MV-4-11 (cell line): ENCODE measurements around the gene PIEZO1.
"Not testable (repeated sequence)": the region's sequence is repeated elsewhere in the genome, so short reads cannot be mapped to it uniquely, and the experiment has no call there.

Experiments
- DNase-seq: peaks from one replicate; lab custom pipeline; 2025; lab: John Stamatoyannopoulos, UW

The PIEZO1 gene

DNA sequence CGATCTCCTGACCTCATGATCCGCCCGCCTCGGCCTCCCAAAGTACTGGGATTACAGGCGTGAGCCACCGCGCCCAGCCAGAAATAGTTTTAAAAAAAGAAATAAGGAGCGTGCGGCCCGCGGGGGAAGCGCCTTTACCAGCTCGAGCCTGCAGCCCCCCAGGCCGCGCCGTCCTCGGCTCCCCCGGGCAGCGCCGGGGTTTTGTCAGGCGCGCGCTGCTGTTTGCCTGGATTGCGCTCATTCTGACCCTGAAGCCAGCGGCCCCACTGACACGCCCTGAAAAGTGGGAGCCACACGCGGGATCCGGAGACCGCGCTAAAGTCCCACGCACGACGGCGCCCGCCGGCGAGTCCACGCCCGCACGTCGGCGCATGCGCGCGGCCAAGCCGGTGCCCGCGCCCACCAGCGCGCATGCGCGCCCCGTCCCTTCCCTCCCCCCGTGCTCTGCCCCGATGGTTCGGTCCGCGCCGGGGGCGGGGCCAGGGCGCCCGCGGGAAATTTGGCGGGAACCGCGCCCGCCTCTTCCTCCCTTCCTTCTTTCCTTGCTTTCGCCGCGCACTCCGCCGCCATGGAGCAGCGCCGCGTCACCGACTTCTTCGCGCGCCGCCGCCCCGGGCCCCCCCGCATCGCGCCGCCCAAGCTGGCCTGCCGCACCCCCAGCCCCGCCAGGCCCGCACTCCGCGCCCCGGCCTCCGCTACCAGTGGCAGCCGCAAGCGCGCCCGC lies 18.4 kb upstream of the PIEZO1 start, which contains the start of gene CDT1:
CDT1 (plus strand) TSS at position 526 of the 724 bp plus-strand sequence; CDS start at position 569, 43 bp downstream.
- peak; percentile 74 for DNase-seq

DNA sequence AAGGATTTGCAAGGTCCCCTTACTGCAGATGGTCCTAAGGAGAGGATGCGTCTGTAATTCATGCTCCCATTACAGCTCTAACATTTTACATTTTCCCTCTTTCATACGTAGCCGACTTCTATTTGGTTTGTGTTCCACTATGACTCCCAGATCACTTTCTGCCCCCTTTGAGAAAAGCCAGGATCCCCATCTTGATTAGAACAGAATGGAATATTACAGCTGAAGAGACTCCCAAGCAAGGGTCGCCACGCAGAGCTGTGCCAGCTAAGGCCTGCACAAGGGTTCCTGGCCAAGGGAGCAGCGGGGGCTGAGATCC lies 15.2 kb upstream of the PIEZO1 start:
- no peak for DNase-seq

DNA sequence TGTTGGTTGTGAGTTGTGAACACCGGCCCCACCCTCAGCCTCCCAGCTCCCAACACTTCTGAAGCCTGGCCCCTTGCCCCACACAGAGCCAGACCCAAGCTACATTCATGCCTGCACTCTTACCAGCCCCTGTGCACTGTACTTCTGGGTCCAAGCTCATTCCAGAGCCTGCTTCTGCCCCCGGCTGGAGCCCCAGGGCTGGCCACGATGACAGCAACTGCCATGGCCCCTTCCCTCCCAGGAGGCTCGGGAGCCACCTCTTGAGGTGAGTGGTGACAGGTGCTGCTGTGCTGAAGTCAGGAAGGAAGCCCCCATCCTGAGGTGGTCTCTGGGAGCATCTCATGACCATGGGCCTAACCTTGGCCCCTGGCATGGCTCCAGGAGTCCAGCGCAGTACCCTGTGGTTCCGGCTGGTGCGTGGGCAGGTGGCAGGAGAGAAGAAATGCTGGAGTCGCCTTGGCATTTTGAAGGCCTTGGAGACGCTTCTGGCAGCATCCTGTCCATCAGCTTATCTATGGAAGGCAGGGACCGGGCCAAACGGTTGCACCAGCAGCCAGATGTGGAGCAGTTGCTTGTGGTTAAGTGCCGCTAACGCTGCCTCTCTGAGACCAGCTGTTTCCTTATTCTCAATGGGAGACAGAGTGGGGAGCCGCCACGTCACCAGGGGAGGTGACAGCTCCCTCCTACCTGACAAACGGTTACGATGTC lies 14.7 kb upstream of the PIEZO1 start:
- DNase-seq: peak; percentile 95

DNA sequence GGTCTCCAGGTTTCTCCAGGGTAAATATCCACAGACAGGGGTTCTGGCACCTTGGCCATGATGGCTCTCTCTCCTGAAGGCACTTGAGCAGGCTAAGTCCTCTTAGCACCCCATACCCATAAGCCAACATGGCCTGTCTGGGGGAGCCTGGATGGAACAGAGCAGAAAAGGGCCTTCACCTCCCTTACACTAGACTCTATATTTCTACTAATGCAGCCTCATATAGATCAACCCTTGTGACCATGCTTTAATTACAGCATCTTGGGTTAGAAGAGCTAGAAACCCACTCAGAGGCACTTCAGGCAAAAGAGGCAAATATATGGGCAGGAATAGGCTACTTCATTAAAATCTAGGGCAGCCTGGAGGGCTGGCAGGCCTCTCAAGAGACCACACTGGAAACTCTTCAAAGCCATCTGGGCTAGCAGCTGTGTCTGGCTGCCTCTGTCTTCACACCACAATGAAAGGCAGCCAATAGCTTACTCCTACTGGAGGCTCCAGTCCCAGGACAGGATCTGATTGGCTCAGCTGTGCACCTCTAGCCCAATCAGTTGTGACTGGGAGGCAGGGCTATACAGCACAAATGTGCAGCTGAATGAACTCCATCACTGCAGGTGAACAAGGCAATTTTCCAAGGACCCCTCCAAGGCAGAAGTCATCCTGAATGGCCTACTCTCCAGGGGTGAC lies 13.9 kb upstream of the PIEZO1 start:
- DNase-seq: peak; percentile 57

DNA sequence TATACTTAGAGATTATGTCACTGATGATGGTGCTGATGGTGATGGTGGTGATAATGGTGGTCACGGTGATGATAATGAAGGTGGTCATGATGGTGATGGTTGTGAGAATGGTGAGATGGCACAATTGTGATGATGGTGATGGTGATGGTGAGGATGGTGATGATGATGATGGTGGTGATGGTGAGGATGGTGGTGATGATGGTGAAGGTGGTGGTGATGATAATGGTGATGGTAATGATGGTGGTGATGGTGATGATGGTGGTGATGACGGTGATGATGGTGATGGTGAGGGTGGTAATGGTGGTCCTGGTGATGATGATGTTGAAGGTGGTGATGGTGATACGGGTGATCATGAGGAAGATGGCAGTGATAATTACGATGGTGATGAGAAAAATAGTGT lies 13.1 kb upstream of the PIEZO1 start:
- DNase-seq: no peak

DNA sequence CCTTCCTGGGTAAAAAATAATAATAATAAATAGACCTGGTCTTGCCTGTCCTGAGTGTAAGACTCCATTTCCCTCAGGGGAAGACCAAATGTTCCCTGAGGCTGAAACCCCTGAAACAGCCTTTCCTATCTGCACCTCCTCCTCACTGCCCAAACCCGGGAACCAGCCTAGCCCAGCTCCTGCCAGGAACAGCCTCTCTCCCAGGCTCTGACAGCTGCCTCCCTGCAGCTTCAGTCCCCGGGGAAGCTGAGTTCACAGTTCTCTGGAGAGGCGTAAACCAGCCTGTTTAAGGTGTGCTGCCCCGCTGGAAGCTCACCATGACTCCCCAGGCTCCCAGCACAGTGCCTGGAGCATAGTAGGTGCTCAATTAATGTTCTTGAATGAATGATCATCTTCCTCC lies 11.3 kb upstream of the PIEZO1 start:
- no peak for DNase-seq

DNA sequence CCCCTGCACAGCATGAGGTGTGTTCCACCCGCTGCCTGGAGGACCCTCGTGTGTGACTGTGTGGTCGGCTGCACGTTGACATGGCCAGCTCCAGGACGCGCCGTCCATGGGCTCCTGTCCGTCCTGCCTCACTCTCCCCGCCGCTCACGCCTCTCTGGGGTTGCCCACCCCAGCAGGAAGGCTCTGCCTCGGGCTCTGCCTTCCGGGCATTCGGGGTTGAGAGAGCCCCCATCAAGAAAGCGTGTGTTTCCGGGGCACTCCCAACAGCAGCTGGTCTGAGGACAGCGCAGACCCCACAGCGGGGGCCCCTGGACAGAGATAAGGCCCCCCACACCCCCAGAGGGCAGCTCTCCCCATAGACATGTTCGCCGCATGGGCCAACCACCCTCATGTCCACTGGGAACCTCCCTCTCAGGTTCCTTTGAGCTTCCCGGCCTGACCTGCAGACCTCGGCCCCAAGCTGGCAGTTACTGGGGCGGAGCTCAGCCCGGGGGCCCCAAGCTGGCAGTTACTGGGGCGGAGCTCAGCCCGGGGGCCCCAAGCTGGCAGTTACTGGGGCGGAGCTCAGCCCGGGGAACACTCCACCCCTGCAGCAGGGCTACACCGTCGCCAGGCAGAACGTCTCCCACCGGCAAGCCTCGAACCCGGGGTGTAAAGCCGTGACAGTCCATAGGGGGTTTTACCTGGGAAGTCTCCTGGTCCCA lies 8.4 kb upstream of the PIEZO1 start:
- DNase-seq: peak; percentile 44

DNA sequence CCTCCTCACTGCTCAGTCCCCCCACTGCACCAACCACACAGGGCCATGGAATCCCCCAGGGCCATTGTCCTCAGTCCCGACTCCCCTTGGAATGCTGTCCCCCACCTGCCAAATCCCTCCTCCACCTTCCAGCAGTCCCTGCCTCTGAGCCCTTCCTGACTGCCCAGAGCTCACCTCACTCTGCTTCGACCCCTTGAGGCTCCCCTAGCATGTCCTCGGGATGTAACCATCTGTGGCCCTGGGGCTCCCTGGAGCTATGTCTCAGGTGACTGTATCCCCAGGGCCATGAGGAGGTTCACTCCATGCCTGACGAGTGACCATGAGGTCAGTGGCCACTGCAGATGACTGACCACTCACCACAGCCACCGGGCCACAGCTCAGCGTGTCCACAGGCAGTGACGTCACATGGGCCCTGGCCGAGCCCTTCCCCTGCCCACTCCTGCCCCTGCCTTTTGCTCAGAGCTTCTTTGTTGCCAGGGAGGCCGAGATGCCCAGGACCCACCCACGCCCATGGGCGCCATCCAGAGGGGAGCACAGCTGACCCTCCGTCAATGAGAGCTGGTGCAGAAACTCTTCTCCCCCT lies 7.7 kb upstream of the PIEZO1 start:
- DNase-seq: no peak

DNA sequence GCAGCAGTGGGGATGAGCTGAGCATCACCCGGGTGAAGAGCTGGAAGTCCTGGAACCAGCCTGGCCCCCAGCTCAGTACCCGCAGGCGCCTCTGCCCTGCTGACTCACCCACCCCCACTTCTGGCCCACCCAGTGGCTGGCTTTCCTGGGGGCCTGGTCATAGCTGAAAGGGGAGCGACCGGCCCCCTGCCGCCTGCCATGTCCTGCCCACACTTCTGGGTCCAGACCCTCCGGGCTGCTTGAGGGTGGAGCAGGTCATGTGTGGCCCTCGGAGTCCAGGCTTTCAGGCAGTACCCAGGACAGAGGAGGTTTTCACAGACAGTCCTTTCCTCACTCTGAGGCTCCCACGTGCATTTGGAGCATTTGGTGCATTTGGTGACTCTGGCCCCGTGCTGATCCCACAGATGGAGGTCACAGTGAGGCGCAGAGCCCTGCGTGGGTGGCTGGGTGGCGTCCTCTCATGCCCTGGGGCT lies 7.1 kb upstream of the PIEZO1 start:
- DNase-seq: no peak

DNA sequence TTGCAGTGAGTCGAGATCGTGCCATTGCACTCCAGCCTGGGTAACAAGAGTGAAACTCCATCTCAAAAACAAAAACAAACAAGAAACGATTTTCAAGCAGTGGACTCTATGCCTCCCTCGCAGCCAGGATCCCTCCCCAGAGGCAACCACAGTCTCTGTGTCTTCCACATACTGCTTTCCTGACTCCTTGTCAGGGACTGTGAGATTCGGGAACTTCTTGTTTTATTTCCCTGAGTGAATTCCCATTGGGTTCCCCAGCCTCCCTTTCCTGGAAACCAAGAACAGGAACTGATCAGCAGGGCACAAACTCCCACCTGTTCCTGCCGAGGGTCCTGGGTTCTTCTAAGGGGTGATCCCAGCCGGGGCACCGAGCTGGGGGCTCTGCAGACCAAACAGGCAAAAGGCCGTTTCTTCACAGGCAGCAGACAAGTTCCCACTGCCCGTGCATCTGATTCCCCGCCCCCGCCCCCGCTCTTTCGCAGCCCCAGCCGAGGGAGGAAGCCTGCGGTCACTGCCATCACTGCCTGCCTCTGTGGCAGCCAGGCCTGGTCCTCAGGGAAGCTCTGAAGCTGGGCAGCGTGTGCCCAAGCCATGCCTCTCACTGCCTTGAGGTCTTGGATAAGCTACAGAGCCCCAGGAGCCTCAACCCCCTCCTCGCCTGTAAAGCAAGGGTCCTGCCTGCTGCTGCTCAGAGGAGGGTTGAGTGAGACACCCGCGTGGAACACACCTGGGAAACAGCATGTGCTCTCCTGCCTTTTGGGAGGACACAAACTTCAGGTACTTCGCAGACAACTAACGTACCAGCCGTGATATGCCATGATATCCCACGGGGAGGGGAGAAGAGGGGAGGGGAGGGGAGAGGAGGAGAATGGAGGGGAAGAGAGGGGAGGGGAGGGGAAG lies 5.5 kb upstream of the PIEZO1 start:
- DNase-seq: peak; percentile 72

DNA sequence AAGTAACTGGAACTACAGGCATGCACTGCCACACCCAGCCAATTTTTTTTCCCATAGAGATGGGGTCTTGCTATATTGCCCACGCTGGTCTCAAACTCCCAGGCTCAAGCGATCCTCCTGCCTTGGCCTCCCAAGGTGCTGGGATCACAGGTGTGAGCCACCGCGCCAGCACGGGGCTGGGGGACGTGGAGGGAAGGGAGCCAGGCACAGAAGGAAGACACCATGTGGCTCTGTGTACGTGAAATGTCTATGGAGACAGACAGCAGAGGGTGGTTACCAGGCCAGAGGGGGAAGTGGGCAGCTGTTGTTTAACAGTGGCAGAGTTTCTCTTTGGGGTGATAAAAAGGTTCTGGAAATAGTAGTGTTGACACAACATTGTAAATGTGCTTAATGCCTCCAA lies 4.6 kb upstream of the PIEZO1 start:
- DNase-seq: peak; percentile 88

DNA sequence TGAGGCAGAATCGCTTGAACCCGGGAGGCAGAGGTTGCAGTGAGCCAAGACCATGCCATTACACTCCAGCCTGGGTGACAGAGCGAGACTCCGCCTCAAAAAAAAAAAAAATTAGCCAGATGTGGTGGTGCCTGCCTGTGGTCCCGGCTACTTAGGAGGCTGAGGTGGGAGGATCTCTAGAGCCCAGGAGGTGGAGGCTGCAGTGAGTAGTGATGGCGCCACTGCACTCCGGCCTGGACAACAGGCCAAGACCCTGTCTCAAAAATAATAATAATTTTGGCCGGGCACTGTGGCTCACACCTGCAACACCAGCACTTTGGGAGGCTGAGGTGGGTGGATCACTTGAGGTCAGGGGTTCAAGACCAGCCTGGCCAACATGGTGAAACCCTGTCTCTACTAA lies 3.7 kb upstream of the PIEZO1 start:
- not testable (repeated sequence) for DNase-seq

DNA sequence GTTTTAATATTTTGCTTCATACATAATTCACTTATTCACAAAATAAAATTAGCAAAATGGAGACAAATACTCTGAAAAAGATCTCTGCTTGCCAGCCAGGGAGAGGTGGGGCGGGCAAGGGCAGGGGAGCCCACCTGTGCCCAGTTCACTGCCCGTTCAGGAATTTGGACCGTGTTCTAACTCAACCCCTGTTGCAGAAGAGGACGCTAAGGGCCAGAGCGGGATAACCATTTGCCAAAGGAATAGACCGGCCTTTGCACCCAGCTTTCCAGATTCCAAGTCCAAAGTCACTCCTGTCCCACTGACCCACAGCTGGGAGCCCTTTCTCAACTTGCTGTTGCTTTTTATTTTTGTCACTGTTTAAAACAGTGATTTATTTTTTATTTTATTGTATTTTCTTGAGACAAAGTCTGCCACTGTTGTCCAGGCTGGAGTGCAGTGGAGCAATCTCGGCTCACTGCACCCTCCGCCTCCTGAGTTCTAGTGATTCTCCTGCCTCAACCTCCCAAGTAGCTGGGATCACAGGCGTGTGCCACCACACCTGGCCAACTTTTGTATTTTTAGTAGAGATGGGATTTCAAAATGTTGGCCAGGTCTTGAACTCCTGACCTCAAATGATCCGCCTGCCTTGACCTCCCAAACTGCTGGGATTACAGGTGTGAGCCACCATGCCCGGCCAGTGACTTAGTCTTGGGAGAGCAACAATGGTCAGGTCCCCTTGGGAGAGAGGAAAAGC lies 2.7 kb upstream of the PIEZO1 start:
- no peak for DNase-seq

DNA sequence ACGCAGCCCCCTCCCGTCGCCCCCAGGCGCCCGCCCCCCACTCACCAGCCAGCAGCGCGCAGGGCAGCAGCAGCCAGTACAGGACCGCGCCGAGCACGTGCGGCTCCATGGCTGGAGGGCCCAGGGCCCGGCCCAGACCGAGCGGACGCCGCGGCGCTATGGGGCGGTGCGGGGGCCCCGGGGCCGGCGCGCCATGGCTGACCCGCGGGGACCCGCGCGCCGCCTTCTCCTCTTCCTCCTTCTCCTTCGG lies 239 bp downstream of the PIEZO1 start:
- DNase-seq: no peak

DNA sequence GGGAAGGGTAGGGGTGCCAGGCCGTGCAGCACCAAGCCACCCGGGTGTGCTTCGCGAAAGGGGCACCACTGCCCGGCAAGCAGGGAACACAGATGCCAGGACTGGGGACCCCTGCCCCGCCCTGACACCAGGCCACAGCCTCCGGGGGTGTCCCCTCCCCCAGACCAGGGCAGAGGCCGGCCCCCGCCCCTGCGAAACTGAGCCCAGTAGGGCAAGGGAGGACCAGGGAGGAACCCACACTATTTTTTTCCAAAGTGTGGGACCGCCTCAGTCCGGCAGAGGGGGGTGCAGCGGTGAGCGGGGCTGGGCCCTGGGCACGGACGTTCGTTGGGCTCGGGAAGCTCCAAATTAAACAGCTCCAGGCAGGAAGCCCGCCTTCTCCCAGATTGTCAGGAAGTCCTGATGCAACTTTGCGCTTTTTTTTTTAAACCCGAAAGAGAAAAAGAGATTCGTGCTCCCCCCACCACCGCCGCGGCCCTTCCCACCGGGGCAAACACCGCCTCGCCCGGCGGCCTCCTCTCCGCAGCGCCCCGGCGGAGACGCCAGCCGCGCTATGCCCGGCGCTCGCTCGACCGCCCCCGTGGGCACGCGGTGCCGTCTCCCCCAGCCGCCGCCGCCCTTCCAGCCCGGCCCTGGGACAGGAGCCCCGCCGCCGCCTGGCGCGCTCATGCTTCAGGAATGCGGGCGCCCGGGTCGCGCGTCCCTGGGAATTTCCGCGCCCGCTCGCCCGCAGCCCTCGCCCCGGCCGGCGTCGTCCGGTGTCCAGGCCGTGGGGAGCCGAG lies 755 bp downstream of the PIEZO1 start:
- peak; percentile 65 for DNase-seq

DNA sequence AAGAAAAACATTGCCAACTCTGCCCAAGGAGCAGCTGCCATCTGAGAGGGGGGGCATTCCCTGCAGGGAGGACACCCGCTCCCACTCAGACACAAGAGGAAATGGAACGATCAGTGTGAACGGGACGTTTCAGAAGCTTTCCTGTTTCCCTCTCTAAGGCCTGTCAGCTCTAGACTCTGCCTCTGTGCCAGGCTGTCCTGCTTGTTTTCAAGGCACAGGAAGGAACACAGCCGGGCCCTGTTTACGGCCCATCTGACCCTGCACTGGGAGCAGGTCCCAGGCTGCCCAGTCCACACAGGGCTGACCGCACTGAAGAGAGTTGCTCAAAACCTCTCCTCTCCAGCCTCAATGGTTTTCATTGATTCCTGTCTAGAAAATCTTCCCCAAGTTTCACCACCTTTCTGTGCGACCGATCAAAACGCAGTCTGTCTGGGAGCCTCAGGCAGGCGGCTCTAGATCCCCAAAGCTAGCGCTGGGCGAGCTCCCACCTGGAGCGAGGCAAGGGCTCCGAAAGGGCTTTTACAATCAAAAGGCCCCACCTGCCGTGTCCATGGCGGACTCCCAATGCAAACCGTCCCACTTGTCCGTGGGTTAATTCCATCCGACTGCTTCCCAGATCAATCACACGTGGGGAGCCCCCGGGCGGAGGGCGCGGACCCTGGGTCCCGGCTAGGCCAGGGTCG lies 1.5 kb downstream of the PIEZO1 start:
- DNase-seq: peak; percentile 38

DNA sequence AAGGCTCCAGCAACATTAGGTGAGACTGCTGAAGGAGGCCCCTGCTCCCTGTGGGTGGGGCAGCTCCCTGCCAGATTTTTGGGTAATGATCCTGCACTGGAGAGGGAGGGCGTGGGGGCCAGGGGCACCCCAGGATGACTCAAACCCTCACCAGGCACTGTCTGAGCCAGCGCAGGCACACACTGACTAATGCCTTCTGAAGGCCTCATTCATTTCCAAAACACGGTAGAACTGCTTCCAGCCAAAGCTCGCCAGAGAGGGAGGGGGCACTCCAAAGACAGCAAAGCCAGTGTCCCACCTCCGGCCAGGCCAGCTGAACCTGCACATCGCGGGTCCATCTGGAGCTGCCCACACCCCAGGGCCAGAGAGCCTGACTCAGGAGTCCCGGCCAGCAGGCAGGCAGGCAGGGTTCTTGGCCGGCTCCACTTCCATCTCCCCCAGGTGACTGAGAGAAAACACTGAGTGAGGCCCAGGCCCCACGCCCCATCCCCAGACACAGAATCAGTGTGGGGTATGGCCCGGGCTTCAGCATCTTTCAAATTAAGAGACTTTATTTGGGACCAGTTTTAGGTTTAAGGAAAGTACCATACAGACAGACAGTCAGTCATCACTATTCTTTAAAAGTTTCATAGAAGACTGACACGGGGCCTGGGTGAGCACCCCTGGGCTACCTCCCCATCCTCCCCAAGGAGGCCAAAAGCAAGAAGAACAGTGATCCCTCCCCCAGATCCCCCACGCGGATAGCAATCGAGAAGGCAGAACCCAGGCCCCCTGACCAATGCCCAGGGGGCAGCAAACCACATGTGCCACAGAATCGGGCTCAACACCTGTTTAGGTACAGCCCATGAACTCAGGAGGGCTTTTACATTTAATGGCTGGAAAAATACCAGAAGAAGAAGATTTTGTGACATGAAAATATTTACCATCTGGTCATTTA lies 2.3 kb downstream of the PIEZO1 start:
- DNase-seq: no peak
